Mammary epithelial cell (primary cell): ENCODE measurements around the gene MAP2K1.
"Not testable (repeated sequence)": the region's sequence is repeated elsewhere in the genome, so short reads cannot be mapped to it uniquely, and the experiment has no call there.

Source experiments
- CTCF ChIP-seq, 2 donors: IDR thresholded peaks in 1 of 2; conservative IDR thresholded peaks in 1 of 2; 2 replicates each; pipeline ENCODE4 v1.5.1; 2011 to 2012; ENCODE audit warnings: inconsistent platforms in 2 of 2, low read length in 2 of 2, mild to moderate bottlenecking in 2 of 2, control low read depth in 1 of 2, low read depth in 1 of 2; ENCODE audit not compliant: insufficient read depth in 1 of 2; ENCODE audit errors: extremely low read depth in 1 of 2
- EZH2 ChIP-seq: IDR thresholded peaks from 2 replicates; pipeline ENCODE4 v1.6.1; 2012; ENCODE audit warnings: low read length, inconsistent platforms, borderline replicate concordance

DNA sequence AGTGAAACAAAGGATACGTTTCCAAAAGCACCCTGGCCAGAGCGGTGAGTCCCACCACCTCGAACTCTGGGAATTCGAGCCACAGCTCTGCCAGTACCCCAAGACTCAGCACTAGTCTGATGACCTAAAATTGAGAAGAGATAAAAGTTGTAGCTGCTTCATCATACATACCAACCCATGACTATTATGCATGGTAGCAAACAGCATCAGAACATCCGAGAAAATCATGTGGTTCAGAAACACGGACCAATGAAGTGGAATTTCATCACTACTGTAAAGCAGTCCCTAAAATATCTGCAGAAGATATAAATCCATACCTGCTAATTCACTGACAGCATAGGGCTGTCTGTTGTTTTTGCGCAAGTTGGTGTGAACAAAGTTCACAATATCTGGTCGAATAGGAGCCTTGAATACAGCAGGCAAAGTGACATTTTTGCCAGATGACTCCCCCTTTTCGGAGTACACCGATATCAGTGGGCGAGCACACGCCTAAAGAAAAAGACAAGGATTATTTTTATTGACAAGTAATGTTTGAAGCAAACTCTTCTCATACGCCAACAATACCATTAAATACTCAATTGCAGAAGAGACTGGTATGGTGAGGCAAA, 116.4 kb downstream of the MAP2K1 start:
- not testable (repeated sequence) for TF ChIP-seq CTCF (conservative IDR thresholded peaks at IDR 0.05 in 1 of 2, IDR thresholded peaks at IDR 0.05 in 1 of 2; ENCODE audit: extremely low read depth in 1 of 2, insufficient read depth in 1 of 2, low read depth in 1 of 2, low read length in 2 of 2); EZH2
